Lower leg skin (tissue), 3 donors: ENCODE measurements around the gene SIRT5.

ENCODE experiments used
- CTCF ChIP-seq, 3 donors: fragments of 450-650 bp; IDR thresholded peaks; one replicate each; pipeline ENCODE4 v1.5.1; 2016; ENCODE audit warnings: antibody characterized with exemption in 3 of 3, mild to moderate bottlenecking in 3 of 3, moderate library complexity in 2 of 3
- POLR2A ChIP-seq, 2 donors: fragments of 450-650 bp; IDR thresholded peaks; one replicate each; pipeline ENCODE4 v1.6.1; 2016 to 2017; ENCODE audit warnings: antibody characterized with exemption in 2 of 2, mild to moderate bottlenecking in 1 of 2, moderate library complexity in 1 of 2

DNA sequence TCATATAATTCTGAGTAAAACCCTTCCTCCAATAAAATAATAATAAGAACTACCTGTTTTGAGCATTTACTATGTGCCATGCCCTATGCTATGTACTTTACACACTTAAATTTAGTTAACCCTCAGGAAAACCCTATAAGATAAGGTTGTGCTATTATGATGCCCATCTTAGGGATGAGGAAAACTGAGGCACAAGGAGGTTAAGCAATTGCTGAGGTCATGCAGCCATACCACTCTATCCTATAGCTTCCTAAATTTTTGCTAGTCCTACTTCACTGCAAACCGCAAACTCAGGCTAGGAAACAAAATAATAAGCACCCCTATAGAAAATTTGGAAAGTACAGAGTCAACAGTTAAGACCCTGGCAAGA, 48.1 kb upstream of the SIRT5 start:
- TF ChIP-seq CTCF (IDR thresholded peaks at IDR 0.05) (no peak), POLR2A (IDR thresholded peaks at IDR 0.05) (no peak)
